ENCODE data around the gene PARP12. TPM values are rescaled to one million over a fixed set of nuclear protein-coding genes. Genes with fewer than 3 reads are reported as not detected.
A peak's percentile ranks its signal among the peaks of the same experiment; 100 is the strongest.

Gene PARP12
- total RNA-seq, 4 donors from 2014 or later, result 22.5 to 89.5 (median 50.7) TPM

- H3K4me1 ChIP-seq, result peaks cover 0 to 6% of the 10 kb centered on the region in 2 donors
- H3K36me3 ChIP-seq, result no peaks in the 10 kb centered on the region
- no peak overlapping the region for H3K4me3 ChIP-seq
- no peak for TF ChIP-seq POLR2A (IDR thresholded peaks at IDR 0.05)
- TF ChIP-seq, protein P1, sequence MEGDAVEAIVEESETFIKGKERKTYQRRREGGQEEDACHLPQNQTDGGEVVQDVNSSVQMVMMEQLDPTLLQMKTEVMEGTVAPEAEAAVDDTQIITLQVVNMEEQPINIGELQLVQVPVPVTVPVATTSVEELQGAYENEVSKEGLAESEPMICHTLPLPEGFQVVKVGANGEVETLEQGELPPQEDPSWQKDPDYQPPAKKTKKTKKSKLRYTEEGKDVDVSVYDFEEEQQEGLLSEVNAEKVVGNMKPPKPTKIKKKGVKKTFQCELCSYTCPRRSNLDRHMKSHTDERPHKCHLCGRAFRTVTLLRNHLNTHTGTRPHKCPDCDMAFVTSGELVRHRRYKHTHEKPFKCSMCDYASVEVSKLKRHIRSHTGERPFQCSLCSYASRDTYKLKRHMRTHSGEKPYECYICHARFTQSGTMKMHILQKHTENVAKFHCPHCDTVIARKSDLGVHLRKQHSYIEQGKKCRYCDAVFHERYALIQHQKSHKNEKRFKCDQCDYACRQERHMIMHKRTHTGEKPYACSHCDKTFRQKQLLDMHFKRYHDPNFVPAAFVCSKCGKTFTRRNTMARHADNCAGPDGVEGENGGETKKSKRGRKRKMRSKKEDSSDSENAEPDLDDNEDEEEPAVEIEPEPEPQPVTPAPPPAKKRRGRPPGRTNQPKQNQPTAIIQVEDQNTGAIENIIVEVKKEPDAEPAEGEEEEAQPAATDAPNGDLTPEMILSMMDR (IDR thresholded peaks at IDR 0.05), result no peak
- peak overlapping the region; percentile 94 to 97 for H3K27ac ChIP-seq
- DNase-seq, result no peak
- no peaks in the 10 kb centered on the region for H3K9me3 ChIP-seq
- H3K27me3 ChIP-seq, result no peaks in the 10 kb centered on the region
- intact Hi-C loops (cut with DNase I; ENCODE audit: low total_unique reads), result no loop called here
Measured at GRCh38 chr7:140060243-140060630, 2.5 kb downstream of the PARP12 start.

DNA sequence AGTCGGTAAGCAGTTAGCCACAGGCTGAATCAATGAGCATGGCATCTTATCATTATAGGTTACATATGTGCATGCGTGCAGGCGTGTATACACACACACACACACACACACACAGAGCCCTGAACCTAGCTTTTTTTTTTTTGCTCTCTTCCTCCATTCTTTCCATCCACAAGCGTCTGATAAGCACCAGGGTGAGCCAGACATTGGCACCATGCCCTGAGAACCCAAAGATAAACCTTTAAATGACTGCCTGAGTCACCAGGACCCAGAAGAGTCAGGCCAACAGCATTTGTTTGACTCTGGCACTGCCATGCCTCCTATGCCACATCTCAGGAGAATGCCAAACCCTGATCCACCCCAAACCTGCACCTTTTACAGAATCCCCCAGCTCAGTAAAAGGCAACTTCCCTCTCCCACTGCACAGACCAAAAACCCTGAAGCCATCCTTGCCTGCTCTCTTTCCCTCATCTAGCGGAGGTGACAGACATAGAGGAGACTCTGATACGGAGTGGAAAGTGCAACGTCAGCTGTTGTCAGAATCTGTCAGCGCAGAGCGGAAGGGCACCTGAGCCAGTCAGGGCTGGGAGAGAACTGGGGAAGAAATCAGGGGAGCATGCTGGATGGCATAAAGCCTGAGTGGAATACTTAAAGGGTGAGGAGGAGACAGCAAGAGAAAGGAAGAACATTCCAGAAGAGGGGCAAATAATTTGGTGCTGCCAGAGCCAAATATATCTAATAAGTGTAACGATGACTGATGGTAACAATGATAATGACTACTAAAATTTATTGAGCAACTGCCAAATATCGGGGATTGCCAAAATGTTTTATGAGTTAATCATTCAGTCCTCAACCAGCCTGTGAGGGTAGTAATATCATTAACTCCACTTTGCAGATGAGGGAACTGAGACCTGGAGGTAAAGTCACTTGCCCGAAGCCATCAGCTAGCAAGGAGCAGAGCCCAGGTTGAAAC is 3.2 kb downstream of the PARP12 start:
- peak; percentile 54 to 75 for DNase-seq
- intact Hi-C loops (cut with DNase I; ENCODE audit: low total_unique reads), result no loop called here
- no peak for TF ChIP-seq POLR2A (IDR thresholded peaks at IDR 0.05)
- TF ChIP-seq, protein P1 (IDR thresholded peaks at IDR 0.05), result no peak
- Histone ChIP-seq H3K4me3 (no peak overlapping the region), H3K9me3 (no peaks in the 10 kb centered on the region), H3K27ac (peak overlapping the region; percentile 94 to 97), H3K27me3 (no peaks in the 10 kb centered on the region), H3K36me3 (no peaks in the 10 kb centered on the region), H3K4me1 (peaks cover 0 to 6% of the 10 kb centered on the region in 2 donors)

GRCh38 chr7:140058517-140058916 is 4.2 kb downstream of the PARP12 start:
- no peaks in the 10 kb centered on the region for H3K9me3 ChIP-seq
- TF ChIP-seq POLR2A (IDR thresholded peaks at IDR 0.05), result no peak
- TF ChIP-seq, protein P1 (IDR thresholded peaks at IDR 0.05), result no peak
- no peak overlapping the region for H3K4me3 ChIP-seq
- no peak for DNase-seq
- H3K4me1 ChIP-seq, result peaks cover 0 to 6% of the 10 kb centered on the region in 2 donors
- no peak overlapping the region for H3K27ac ChIP-seq
- intact Hi-C loops (cut with DNase I; ENCODE audit: low total_unique reads), result no loop called here
- H3K36me3 ChIP-seq, result no peaks in the 10 kb centered on the region
- H3K27me3 ChIP-seq, result no peaks in the 10 kb centered on the region

DNA sequence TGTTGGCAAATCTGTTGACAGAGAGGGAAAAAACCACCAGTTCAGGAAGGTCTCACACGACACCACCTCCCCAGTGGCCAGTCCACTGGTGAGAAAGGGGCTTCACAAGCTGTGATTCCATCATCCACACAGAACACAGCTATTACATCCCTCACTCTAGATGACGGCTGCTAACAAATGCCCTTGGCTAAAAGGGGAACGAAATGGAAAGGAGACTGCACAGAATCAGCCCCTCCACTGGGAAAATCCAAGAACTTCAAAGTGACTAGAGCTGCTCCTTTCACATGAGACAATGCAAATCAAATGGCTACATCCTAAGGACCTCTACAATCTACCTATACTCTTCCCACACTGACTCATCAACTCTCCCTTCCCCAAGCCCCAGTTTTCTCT is 5.6 kb downstream of the PARP12 start:
- Histone ChIP-seq H3K9me3 (no peaks in the 10 kb centered on the region), H3K4me1 (peaks cover 0 to 6% of the 10 kb centered on the region in 2 donors), H3K27ac (no peak overlapping the region), H3K27me3 (no peaks in the 10 kb centered on the region), H3K36me3 (no peaks in the 10 kb centered on the region), H3K4me3 (no peak overlapping the region)
- intact Hi-C loops (cut with DNase I; ENCODE audit: low total_unique reads), result no loop called here
- no peak for TF ChIP-seq POLR2A (IDR thresholded peaks at IDR 0.05)
- TF ChIP-seq, protein P1 (IDR thresholded peaks at IDR 0.05), result no peak
- DNase-seq, result no peak

DNA sequence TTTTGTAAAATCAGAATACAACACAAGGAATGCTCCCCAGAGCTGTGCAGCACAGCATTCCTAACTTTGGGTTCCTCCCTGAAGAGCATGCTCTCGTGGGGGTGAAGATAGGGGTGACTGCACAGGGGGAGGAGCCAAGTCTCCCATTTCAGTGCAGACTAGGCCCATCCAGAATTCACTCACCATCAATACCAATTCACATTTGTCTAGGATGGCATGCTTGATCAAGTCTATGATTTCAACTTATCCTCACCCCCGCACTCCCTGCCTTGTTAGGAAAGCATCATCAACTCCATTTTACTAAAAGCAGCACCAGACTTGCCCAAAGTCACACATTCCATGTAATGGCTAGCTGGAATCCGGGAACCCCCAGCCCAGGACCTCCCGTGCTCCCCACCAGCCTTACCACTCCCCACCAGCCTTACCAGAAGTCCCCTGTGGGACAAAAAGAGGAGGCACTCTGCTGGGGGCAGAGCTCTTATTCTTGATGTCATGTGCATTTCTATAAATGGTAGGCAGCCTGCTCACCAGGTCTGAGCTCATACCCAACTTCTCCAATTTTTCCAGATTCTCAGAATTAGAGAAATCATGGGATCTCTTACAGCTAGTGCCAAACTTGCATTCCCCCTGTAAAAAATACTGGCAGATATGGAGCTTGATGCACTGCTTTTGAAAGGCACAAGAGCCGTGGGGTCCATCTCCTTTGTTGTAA is 6.2 kb downstream of the PARP12 start:
- intact Hi-C loops (cut with DNase I; ENCODE audit: low total_unique reads), result no loop called here
- Histone ChIP-seq H3K36me3 (no peaks in the 10 kb centered on the region), H3K4me3 (no peak overlapping the region), H3K9me3 (no peaks in the 10 kb centered on the region), H3K27me3 (no peaks in the 10 kb centered on the region), H3K27ac (no peak overlapping the region), H3K4me1 (peaks cover 0 to 6% of the 10 kb centered on the region in 2 donors)
- no peak for DNase-seq
- TF ChIP-seq, protein P1 (IDR thresholded peaks at IDR 0.05), result no peak
- TF ChIP-seq POLR2A (IDR thresholded peaks at IDR 0.05), result no peak

Measured in uterus (tissue), 4 donors.